Effector memory CD4-positive, alpha-beta T cell (primary cell): ENCODE results near the gene SCUBE1.

ENCODE experiments used
- DNase-seq, 3 donors: peaks; one replicate each; pipeline ENCODE4 v3.0.0-alpha.2; 2020
- H3K27ac ChIP-seq: 2 replicates; pipeline ENCODE4 v1.7.0; 2013; ENCODE audit warnings: mild to moderate bottlenecking, low read length, moderate library complexity; ENCODE audit not compliant: insufficient read depth, poor library complexity, severe bottlenecking
- H3K27me3 ChIP-seq: replicated peaks from 2 replicates; pipeline ENCODE4 v1.7.0; 2013; ENCODE audit warnings: mild to moderate bottlenecking, low read length; ENCODE audit not compliant: insufficient read depth, control insufficient read depth, poor library complexity, severe bottlenecking
- H3K36me3 ChIP-seq: 2 replicates; pipeline ENCODE4 v1.7.0; 2013; ENCODE audit warnings: mild to moderate bottlenecking, low read length, moderate library complexity; ENCODE audit not compliant: control insufficient read depth, insufficient read depth
- H3K4me1 ChIP-seq: 2 replicates; pipeline ENCODE4 v1.7.0; 2013; ENCODE audit warnings: low read length, mild to moderate bottlenecking; ENCODE audit not compliant: control insufficient read depth, insufficient read depth, poor library complexity, severe bottlenecking
- H3K4me3 ChIP-seq: 2 replicates; pipeline ENCODE4 v1.7.0; 2013; ENCODE audit warnings: low read length, low read depth, mild to moderate bottlenecking; ENCODE audit not compliant: insufficient read depth, poor library complexity, severe bottlenecking
- H3K9me3 ChIP-seq: 2 replicates; pipeline ENCODE4 v1.7.0; 2013; ENCODE audit warnings: mild to moderate bottlenecking, low read length, moderate library complexity; ENCODE audit not compliant: control insufficient read depth

Gene SCUBE1

DNA sequence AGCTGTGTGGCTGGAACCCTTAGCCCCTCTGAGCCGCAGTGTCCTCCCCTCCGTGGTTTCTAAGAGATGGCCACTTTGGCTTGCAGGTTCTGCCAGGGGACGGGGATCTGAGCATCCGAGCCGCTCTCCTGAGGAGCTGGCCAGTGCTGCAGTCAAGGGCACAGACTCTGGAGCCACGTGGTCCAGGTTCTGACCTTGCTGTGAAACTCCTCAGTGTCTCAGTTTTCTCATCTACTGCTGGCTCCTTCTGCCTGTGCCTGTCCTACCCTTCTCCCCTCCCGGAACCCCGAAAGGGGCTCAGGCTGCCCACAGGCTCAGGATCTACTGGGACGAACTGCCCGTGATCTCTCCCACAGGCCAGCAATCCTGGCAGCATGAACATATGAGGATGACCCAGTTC, 90.9 kb downstream of the SCUBE1 start:
- H3K36me3 ChIP-seq, result no peaks in the 10 kb centered on the region
- peaks cover 3% of the 10 kb centered on the region for H3K4me1 ChIP-seq
- no peak overlapping the region for H3K4me3 ChIP-seq
- DNase-seq, result no peak
- no peak overlapping the region for H3K27ac ChIP-seq
- no peaks in the 10 kb centered on the region for H3K9me3 ChIP-seq
- H3K27me3 ChIP-seq, result no peaks in the 10 kb centered on the region

DNA sequence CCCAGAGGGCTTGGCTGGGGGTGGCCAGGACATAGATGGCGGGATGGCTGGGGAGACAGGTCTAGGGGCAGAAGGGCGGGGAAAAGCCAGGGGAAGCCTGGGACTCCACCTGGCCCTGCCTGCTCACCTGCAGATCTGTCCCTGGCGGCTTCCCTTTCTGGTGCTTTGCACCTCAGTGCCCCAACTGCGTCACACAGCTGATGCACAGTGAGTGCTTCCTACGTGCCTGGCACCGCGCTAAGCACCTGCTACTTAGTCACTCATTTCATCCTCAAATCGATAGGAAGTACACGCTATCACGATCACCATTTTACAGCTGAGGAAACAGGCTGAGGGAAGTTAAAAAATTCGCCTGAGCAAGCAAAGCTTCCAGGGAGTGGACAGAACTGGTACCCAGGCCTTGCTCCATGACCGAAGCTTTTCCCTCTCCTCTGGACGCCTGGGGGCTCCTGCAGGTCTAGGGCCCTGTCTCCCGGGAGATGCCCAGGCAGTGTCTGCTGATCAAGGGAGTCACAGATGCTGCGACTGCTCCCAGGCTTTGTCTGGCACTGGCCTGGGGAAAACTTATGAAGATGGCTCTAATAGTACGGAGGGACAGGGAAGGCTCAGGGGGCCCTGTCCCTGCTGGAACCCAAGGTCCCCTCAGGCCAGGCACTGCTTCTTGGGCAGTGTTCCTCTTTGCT, 93.2 kb downstream of the SCUBE1 start:
- no peak for DNase-seq
- H3K27ac ChIP-seq, result no peak overlapping the region
- H3K36me3 ChIP-seq, result no peaks in the 10 kb centered on the region
- no peaks in the 10 kb centered on the region for H3K9me3 ChIP-seq
- H3K4me3 ChIP-seq, result no peak overlapping the region
- H3K4me1 ChIP-seq, result no peaks in the 10 kb centered on the region
- no peaks in the 10 kb centered on the region for H3K27me3 ChIP-seq

DNA sequence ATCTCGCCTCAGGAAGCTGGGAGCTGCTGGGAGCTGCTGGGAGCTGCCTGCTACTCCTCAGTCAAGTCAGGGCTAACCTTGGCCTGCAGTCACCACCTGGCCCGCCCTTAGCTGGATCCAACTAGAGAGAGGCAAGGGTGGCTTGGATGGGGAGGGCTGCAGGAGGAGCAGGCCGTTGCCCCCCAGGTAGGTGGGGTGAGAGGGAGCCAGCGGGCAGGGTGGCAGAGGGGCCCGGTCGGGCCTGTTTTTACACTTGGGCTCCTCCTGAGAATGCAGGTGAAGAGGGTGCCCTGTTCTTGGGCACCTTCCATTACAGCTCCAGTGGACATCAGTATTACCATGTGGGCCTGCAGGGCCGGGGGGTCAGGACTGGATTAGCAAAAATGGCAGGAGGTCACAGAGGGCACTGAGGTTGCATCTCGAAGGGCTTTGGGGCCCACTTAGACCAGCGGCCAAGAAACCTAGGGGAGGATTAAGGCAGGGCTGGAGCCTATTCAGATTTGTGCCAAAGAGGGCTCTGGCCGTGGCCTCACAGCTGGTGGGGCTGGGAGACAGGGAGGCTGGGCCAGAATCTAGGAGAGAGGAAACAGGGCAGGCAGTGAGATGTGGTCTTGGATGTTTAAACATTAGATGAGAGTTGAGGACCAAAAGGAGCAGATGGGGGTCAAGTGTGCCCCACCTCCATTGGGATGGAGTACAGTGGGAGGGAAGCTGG, 95.5 kb downstream of the SCUBE1 start:
- no peaks in the 10 kb centered on the region for H3K9me3 ChIP-seq
- H3K27ac ChIP-seq, result no peak overlapping the region
- no peaks in the 10 kb centered on the region for H3K27me3 ChIP-seq
- H3K36me3 ChIP-seq, result no peaks in the 10 kb centered on the region
- H3K4me1 ChIP-seq, result no peaks in the 10 kb centered on the region
- no peak for DNase-seq
- H3K4me3 ChIP-seq, result no peak overlapping the region

DNA sequence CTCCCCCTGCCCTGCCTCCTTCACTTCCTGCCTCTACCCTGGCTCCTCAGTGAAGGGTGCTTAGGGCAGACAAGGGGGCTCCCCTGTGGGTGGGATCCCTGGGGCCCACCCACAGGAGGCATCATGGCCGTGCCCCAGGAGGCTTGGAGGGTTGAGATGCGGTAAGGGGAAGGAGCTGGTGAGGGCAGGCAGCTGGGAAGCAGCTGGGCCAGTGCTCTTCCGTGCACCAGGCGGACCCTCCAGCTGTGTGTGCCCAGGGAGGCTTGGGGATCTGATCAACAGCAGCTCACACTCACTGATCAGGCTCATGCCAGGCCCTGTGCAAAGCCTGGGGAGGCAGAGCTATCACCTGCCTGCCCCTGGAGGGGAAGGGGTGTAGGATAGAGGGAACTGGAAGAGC, 97.0 kb downstream of the SCUBE1 start:
- no peaks in the 10 kb centered on the region for H3K9me3 ChIP-seq
- no peak for DNase-seq
- H3K27me3 ChIP-seq, result no peaks in the 10 kb centered on the region
- H3K36me3 ChIP-seq, result no peaks in the 10 kb centered on the region
- no peak overlapping the region for H3K27ac ChIP-seq
- no peaks in the 10 kb centered on the region for H3K4me1 ChIP-seq
- no peak overlapping the region for H3K4me3 ChIP-seq

DNA sequence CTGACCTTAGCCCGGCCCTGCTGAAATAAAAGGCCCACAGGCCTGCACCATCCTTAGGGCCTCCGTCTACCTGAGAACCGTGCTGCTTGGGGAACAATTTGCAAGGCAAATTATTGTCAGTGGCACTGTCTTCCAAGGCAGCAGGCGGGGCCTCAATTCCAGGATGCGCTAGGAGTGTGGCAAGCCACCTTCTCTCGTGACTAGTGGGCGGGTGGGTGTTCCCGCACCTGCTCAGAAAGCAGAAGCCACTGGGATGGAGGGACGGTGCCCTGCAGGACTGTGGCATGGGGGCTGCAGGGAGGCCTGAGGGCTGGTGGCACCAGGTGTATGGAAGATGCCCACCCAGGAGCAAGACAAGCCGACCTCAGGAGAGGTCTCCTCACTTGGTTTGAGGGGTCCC, 97.5 kb downstream of the SCUBE1 start:
- H3K36me3 ChIP-seq, result no peaks in the 10 kb centered on the region
- no peaks in the 10 kb centered on the region for H3K9me3 ChIP-seq
- no peak for DNase-seq
- H3K4me3 ChIP-seq, result no peak overlapping the region
- no peak overlapping the region for H3K27ac ChIP-seq
- H3K4me1 ChIP-seq, result no peaks in the 10 kb centered on the region
- H3K27me3 ChIP-seq, result no peaks in the 10 kb centered on the region

DNA sequence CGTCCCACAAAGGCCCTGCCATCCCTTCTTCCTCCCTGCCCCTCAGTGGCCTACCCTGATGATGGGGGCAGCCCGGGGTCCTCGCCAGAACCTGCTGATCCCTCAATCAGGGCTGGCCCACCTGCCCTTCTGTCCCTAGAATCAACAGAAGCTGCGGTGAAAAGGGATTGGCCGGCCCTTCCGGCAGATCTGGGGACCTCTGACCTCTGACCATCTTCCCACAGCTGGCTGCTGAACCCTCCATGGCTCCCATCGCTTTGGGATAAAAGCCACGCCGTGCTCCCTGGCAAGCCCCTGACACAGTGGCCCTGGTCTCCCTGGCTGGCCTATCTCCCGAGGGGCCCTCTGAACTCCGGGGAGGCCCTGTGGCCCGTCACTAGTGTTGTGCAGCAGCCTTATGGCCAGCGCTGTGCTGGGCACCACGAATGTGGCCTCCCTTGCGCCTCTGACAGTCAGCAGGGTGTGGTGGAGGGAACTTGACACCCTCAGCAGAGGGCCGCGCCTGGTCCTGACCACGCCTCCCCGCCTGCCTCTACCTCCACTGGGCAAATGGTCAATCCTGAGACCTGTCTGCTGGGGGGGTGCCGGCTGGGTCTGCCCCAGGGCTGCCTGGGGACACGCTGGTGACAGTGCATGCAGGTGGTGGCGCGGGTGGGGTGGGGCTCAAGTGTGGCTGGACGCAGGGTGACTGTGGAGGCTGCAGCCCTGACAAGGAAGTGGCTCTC, 98.2 kb downstream of the SCUBE1 start:
- Histone ChIP-seq H3K36me3 (no peaks in the 10 kb centered on the region), H3K4me1 (no peaks in the 10 kb centered on the region), H3K27ac (no peak overlapping the region), H3K4me3 (no peak overlapping the region), H3K27me3 (no peaks in the 10 kb centered on the region), H3K9me3 (no peaks in the 10 kb centered on the region)
- no peak for DNase-seq

DNA sequence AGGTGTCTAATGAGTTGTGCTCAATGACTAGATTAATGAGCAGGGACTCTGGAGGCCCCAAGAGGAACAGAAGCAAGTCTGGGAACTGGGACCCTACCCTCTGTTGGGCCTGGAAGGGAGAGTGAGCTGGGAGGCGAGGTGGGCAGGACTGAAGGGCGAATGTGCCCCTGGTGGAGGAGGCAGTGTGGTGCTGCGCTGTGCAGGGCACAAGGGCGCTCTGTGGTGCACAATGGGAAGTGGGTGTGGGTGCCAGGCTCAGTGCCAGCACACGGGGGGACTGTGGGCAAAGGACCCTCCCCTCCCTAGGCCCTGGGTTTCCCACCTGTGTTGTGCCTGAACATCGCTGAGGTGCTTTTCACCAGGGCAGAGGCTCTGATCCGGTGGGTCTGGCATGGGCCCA, 98.8 kb downstream of the SCUBE1 start:
- H3K36me3 ChIP-seq, result no peaks in the 10 kb centered on the region
- H3K4me1 ChIP-seq, result no peaks in the 10 kb centered on the region
- H3K27me3 ChIP-seq, result no peaks in the 10 kb centered on the region
- no peak overlapping the region for H3K4me3 ChIP-seq
- no peak for DNase-seq
- H3K9me3 ChIP-seq, result no peaks in the 10 kb centered on the region
- H3K27ac ChIP-seq, result no peak overlapping the region

DNA sequence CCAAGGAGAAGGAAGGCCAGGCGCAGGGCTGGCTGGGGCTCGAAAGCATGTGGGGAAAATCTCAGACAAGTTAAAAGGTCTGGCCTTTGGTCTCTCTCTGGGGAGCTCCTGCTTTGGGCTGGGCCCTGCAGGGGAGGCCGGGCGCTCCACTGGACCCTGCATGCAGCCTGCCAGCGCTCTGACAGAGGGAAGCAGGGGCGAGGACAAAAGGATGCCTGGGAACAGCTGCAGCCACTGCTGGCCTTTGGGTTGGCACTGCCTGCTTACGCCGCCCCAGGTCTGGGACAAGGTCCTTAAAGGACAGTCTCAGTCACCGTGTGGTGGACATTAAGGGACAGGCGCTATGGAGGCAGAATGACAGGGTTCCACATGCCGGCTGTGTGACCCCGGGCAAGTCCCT, 99.8 kb downstream of the SCUBE1 start:
- no peak overlapping the region for H3K4me3 ChIP-seq
- H3K9me3 ChIP-seq, result no peaks in the 10 kb centered on the region
- H3K4me1 ChIP-seq, result no peaks in the 10 kb centered on the region
- H3K27ac ChIP-seq, result no peak overlapping the region
- no peaks in the 10 kb centered on the region for H3K27me3 ChIP-seq
- no peaks in the 10 kb centered on the region for H3K36me3 ChIP-seq
- DNase-seq, result no peak

DNA sequence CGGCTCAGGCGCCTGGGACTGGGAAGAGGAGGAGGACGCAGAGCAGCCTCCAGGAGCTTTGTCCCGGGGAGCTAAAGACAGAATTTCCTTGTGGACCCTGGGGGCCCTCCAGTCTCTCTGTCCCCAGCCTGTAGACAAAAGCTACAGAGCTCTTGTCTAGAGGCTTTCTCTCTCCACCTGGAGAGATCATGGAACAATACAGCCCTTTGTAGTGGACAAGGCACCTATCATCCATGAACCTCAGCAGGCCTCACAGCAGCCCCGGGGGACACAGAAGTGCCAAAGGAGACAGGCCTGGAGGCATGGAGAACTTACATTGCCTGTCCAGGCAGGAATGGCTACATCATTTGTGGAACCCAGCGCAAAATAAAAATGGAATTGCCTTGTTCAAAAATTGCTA, 100.5 kb downstream of the SCUBE1 start:
- Histone ChIP-seq H3K4me1 (no peaks in the 10 kb centered on the region), H3K27me3 (no peaks in the 10 kb centered on the region), H3K27ac (no peak overlapping the region), H3K36me3 (no peaks in the 10 kb centered on the region), H3K4me3 (no peak overlapping the region), H3K9me3 (no peaks in the 10 kb centered on the region)
- DNase-seq, result no peak
